ENCODE data around the gene NCOA1.

- TF ChIP-seq CTCF (optimal IDR thresholded peaks at IDR 0.05 in 1 of 3, IDR thresholded peaks at IDR 0.05 in 1 of 3, conservative IDR thresholded peaks at IDR 0.05 in 1 of 3; ENCODE audit: extremely low read depth in 1 of 3, insufficient read depth in 2 of 3, low read length in 3 of 3), result no peak
- no peak for TF ChIP-seq EZH2 (IDR thresholded peaks at IDR 0.05; ENCODE audit: low read length)
Observed at GRCh38 chr2:24566630-24567029, 75.6 kb downstream of the NCOA1 start.

Measured in keratinocyte (primary cell).